Activated CD4-positive, alpha-beta memory T cell treated with anti-CD3 and anti-CD28 coated beads, Interleukin-2, amount 10 ng/mL, durations not matched to agents 7 days and 5 days (primary cell): ENCODE results near the gene HDAC5. TPM values are rescaled to one million over a fixed set of nuclear protein-coding genes. Genes with fewer than 3 reads are reported as not detected.

Experiments
- CTCF ChIA-PET: fragments of 350-600 bp; sonication (Branson Sonifier 250); formaldehyde crosslinking; loops from one replicate; lab custom pipeline; 2021; ENCODE audit warnings: antibody characterized with exemption, inconsistent platforms; lab: Charles Lee
- POLR2A ChIA-PET: fragments of 350-600 bp; sonication (Branson Sonifier 250); formaldehyde crosslinking; loops from one replicate; lab custom pipeline; 2021; ENCODE audit warnings: antibody characterized with exemption; lab: Charles Lee
- DNase-seq: peaks from one replicate; pipeline ENCODE4 v3.0.0-alpha.2; 2020
- H3K27ac Mint-ChIP-seq: one replicate; pipeline ENCODE4 v1.8.0; 2021; ENCODE audit warnings: mild to moderate bottlenecking, mixed read lengths
- H3K27me3 Mint-ChIP-seq: one replicate; pipeline ENCODE4 v1.8.0; 2021; ENCODE audit warnings: mixed read lengths
- H3K36me3 Mint-ChIP-seq: one replicate; pipeline ENCODE4 v1.8.0; 2021; ENCODE audit warnings: low read depth, mixed read lengths
- H3K4me1 Mint-ChIP-seq: one replicate; pipeline ENCODE4 v1.8.0; 2021; ENCODE audit warnings: mixed read lengths
- H3K4me3 Mint-ChIP-seq: one replicate; pipeline ENCODE4 v1.8.0; 2021; ENCODE audit warnings: mild to moderate bottlenecking, mixed read lengths
- H3K9me3 Mint-ChIP-seq: one replicate; pipeline ENCODE4 v1.8.0; 2021; ENCODE audit warnings: mixed read lengths
- total RNA-seq, 2 experiments: library from RNA; stranded (reverse); gene quantifications; one replicate each; pipeline ENCODE4 v1.2.3, GENCODE V29; 2021

HDAC5 gene
- total RNA-seq, 2 experiments from 2014 or later: 42.2 to 42.7 TPM

DNA sequence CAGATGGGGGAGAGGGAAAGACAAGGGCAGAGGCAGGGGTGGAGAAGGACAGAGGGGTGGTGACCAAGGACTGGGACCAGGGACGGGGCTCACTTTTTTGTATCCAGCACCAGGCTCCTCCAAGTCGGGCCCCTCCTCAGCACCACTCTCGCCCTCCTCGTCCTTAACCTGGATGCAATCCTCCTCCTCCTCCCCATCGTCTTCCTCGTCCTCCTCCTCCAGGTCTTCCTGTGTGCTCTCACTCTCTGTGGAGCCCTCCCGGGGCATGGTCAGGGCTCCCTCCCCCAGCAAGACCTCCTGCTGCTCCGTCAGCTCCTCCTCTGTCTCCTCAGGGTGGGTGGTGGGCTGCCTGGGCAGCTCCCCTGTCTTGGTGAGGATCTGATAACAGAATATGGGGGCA lies 36.1 kb downstream of the HDAC5 start:
- H3K4me3 Mint-ChIP-seq: no peak overlapping the region
- peaks cover 21% of the 10 kb centered on the region for H3K36me3 Mint-ChIP-seq
- no peaks in the 10 kb centered on the region for H3K9me3 Mint-ChIP-seq
- CTCF ChIA-PET: interaction anchor here (1.1 to 1.2 kb wide), 2 partner anchors 63 to 81 kb away, joined by 3 to 5 read pairs; no protein-coding TSS in a partner anchor
- H3K27me3 Mint-ChIP-seq: no peaks in the 10 kb centered on the region
- POLR2A ChIA-PET: no interaction called here
- no peak overlapping the region for H3K27ac Mint-ChIP-seq
- DNase-seq: no peak
- H3K4me1 Mint-ChIP-seq: peaks cover 10% of the 10 kb centered on the region

GRCh38 chr17:44086364-44087311 lies 36.8 kb downstream of the HDAC5 start:
- peaks cover 10% of the 10 kb centered on the region for H3K4me1 Mint-ChIP-seq
- peaks cover 23% of the 10 kb centered on the region for H3K36me3 Mint-ChIP-seq
- no peaks in the 10 kb centered on the region for H3K27me3 Mint-ChIP-seq
- DNase-seq: peak; percentile 42
- ChIA-PET POLR2A (no interaction called here), CTCF (interaction anchor here (1.1 to 1.2 kb wide), 2 partner anchors 64 to 82 kb away, joined by 3 to 5 read pairs; no protein-coding TSS in a partner anchor)
- no peak overlapping the region for H3K27ac Mint-ChIP-seq
- no peaks in the 10 kb centered on the region for H3K9me3 Mint-ChIP-seq
- no peak overlapping the region for H3K4me3 Mint-ChIP-seq

DNA sequence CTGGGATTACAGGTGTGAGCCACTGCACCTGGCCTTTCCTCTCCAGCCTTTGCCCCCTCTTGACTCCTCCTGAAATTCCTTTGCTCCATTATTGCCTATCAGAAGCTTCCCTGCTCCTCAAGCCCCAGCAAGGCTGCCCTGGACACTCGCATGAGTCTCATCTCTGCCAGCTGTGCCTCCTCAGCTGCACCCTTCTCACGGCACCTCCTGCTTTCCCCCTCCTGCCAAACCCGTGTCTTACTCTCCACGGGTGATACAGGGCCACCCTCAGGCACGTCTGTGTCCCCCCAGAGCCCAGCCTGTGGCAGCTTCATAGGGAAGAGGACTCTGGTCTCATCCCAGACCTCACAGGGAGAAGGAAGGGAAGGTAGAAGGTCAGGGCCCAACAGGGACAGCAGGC lies 37.5 kb downstream of the HDAC5 start:
- ChIA-PET POLR2A (no interaction called here), CTCF (interaction anchor here (2.6 kb wide), 1 partner anchor 30 kb away, joined by 11 read pairs; no protein-coding TSS in a partner anchor)
- Mint-ChIP-seq H3K9me3 (no peaks in the 10 kb centered on the region), H3K36me3 (peaks cover 20% of the 10 kb centered on the region), H3K27ac (no peak overlapping the region), H3K4me3 (no peak overlapping the region), H3K27me3 (no peaks in the 10 kb centered on the region), H3K4me1 (peaks cover 10% of the 10 kb centered on the region)
- no peak for DNase-seq

DNA sequence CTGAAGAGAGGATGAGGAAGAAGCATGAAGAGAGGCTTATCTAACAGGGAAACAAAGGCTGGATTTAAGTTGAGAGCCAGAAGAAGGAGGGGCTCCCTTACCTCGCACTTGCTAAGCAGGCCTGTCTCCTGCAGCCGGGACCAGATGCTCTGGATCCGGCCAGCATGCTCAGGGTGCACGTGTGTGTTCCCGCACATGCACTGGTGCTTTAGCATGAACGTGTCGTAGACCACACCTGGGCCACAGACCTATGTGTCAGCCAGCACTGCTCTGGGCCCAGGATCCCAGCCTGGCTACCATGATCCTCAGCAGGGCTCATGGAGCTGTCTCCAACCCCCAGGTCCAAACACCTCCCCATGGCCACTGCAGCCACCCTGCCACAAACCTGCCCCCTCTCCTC lies 38.5 kb downstream of the HDAC5 start:
- no peaks in the 10 kb centered on the region for H3K9me3 Mint-ChIP-seq
- CTCF ChIA-PET: interaction anchor here (0.8 to 2.6 kb wide), 3 partner anchors 11 to 83 kb away, joined by 3 to 11 read pairs (median 8); no protein-coding TSS in a partner anchor
- H3K4me3 Mint-ChIP-seq: no peak overlapping the region
- POLR2A ChIA-PET: no interaction called here
- DNase-seq: no peak
- H3K27me3 Mint-ChIP-seq: no peaks in the 10 kb centered on the region
- H3K4me1 Mint-ChIP-seq: peaks cover 10% of the 10 kb centered on the region
- H3K27ac Mint-ChIP-seq: no peak overlapping the region
- peaks cover 25% of the 10 kb centered on the region for H3K36me3 Mint-ChIP-seq

DNA sequence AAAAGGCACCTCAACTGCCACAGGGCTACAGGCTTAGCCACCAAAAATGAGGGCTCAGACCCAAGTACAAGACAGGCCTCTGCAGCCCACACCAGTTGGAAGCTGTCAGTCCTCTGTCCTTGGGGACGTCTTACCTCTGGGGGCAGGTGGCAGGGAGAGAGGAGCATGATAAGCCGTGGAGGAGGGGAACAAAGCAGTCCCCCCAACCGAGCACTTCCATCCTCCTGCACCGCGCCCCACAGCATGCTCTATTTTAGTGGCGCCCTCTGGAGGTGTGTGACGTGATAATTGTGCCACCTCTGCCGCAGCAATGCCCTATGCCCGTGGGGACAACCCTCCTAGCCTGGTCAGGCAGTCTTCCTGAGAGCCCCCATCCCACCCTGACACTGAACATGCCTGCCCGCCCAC lies 39.3 kb downstream of the HDAC5 start:
- POLR2A ChIA-PET: interaction anchor here (1.4 kb wide), 1 partner anchor 9 kb away, joined by 3 read pairs; no protein-coding TSS in a partner anchor
- Mint-ChIP-seq H3K4me3 (no peak overlapping the region), H3K27me3 (no peaks in the 10 kb centered on the region), H3K4me1 (peaks cover 10% of the 10 kb centered on the region), H3K27ac (no peak overlapping the region), H3K36me3 (peaks cover 29% of the 10 kb centered on the region), H3K9me3 (no peaks in the 10 kb centered on the region)
- peak; percentile 26 for DNase-seq
- CTCF ChIA-PET: interaction anchor here (0.7 to 2.6 kb wide), 5 partner anchors 10 to 67 kb away, joined by 3 to 11 read pairs (median 4); no protein-coding TSS in a partner anchor

DNA sequence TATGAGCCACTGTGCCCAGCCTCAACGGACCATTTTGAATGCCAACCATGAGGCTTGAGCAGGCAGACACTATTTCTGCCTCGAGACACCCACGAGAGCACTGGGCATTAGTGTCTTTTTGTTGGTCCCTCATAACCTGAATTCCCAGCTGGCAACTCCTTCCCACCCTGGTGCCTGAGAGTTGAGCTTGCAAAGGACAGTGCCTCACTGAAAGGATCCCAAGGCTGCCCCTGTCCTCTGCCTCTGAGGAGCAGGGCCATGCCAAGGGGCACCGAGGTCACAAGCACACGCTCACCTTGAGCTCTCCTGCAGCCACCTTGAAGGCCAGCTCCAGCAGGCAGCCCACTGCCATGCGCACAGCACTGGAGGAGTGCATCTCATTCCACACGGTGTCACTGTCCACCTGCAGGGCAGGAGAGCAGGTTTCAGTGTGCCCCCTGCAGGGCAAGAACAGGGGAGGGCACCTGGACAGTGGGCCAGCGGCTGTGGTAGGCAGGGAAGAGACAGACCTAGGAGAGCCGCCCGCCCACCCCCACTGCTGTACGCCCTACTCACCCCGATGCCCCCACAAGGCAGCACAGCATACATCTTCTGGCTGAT lies 40.1 kb downstream of the HDAC5 start:
- no peaks in the 10 kb centered on the region for H3K27me3 Mint-ChIP-seq
- peaks cover 10% of the 10 kb centered on the region for H3K4me1 Mint-ChIP-seq
- no peaks in the 10 kb centered on the region for H3K9me3 Mint-ChIP-seq
- CTCF ChIA-PET: interaction anchor here (0.7 to 2.6 kb wide), 7 partner anchors 10 to 67 kb away, joined by 3 to 11 read pairs (median 4); no protein-coding TSS in a partner anchor
- peaks cover 26% of the 10 kb centered on the region for H3K36me3 Mint-ChIP-seq
- POLR2A ChIA-PET: interaction anchor here (1.4 kb wide), 1 partner anchor 9 kb away, joined by 3 read pairs; no protein-coding TSS in a partner anchor
- H3K4me3 Mint-ChIP-seq: no peak overlapping the region
- no peak overlapping the region for H3K27ac Mint-ChIP-seq
- DNase-seq: no peak

DNA sequence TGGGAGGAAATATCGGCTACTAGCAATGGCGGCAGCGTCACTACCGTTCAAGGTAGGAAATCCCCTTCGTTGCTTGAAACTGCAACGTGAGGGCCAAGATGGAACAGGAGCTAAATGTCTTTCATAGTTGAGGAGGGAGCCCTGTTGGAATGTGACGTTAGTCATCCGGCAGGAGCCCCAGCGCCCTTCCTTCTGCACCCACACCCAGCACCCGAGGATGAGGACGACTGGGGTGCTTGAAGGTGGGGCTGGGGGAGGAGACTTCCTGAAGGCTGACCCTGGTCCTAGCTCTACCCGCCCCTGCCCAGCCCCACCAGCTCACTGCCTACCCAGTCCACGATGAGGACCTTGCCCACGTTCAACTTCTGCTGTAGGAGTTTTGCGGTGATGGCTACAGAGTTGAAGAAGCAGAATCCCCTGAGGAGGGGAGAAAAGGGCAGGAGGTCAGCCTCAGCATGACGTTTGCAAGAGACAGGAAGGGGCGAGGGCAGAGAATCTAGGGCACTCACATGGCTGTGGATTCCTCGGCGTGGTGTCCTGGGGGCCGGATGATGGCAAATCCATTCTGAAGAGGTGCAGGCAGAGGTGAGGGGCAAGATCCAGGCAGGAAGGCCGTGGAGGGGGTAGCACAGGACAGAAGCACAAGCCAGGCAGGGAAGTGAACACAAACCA lies 41.0 kb downstream of the HDAC5 start:
- H3K9me3 Mint-ChIP-seq: no peaks in the 10 kb centered on the region
- DNase-seq: no peak
- H3K36me3 Mint-ChIP-seq: peaks cover 25% of the 10 kb centered on the region
- ChIA-PET POLR2A (no interaction called here), CTCF (interaction anchor here (1.6 kb wide), 1 partner anchor 12 kb away, joined by 3 read pairs; no protein-coding TSS in a partner anchor)
- no peaks in the 10 kb centered on the region for H3K27me3 Mint-ChIP-seq
- peaks cover 4% of the 10 kb centered on the region for H3K4me1 Mint-ChIP-seq
- H3K27ac Mint-ChIP-seq: no peak overlapping the region
- H3K4me3 Mint-ChIP-seq: no peak overlapping the region

- H3K27me3 Mint-ChIP-seq: no peaks in the 10 kb centered on the region
- DNase-seq: no peak
- H3K27ac Mint-ChIP-seq: no peak overlapping the region
- no peaks in the 10 kb centered on the region for H3K9me3 Mint-ChIP-seq
- H3K36me3 Mint-ChIP-seq: peaks cover 25% of the 10 kb centered on the region
- H3K4me3 Mint-ChIP-seq: no peak overlapping the region
- ChIA-PET POLR2A (no interaction called here), CTCF (interaction anchor here (0.7 kb wide), 1 partner anchor 139 kb away, joined by 3 read pairs; the partner anchor contains the start of gene PPY)
- H3K4me1 Mint-ChIP-seq: no peaks in the 10 kb centered on the region
Observed at GRCh38 chr17:44081681-44082080, 41.8 kb downstream of the HDAC5 start.

DNA sequence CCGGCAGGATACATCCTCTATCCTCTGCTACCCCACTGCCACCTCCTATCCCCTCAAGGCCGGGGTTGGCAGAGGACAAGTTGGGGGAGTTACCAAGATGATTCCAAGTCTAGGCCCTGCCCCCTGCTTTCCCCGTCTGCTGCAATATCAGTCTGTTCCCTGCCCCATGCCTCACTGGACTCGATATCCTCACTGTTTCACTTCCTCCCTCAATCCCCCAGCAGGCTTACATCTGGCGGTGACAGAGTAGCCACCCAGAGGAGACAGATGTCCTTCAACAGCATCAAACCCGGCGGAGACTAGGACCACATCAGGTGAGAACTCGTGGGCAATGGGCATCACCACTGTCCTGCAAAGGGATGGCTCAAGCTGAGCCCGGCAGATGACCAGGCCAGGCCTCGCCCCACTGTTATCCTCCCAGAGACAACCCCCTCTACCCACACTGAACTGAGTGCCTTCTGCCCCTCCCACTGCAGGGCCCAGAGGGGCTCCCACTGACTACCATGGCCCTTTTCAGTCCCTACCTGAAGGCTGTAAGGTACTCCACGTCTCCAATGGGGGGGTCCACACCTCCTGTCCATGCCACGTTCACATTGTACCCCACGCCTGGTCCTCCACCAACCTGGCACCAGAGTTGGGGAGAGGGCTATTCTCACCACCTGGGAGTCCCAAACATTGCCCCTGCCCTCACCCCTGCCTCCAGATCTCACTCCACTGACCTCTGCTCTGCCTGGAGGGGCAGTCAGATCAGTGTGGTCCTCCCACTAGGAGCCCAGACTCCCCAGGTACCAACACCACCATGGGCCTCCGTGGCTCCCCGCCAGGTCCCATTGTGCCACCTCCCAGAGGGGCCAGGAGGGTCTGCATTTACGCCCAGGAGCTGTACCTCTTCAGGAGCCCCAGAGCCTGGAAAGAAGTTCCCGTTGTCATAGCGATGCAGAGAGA lies 43.3 kb downstream of the HDAC5 start:
- Mint-ChIP-seq H3K27ac (no peak overlapping the region), H3K27me3 (no peaks in the 10 kb centered on the region), H3K4me1 (no peaks in the 10 kb centered on the region), H3K9me3 (no peaks in the 10 kb centered on the region), H3K36me3 (peaks cover 39% of the 10 kb centered on the region), H3K4me3 (no peak overlapping the region)
- ChIA-PET CTCF (no interaction called here), POLR2A (interaction anchor here (0.7 kb wide), 1 partner anchor 10 kb away, joined by 3 read pairs; the partner anchor contains the start of gene G6PC3)
- no peak for DNase-seq

- peaks cover 36% of the 10 kb centered on the region for H3K36me3 Mint-ChIP-seq
- H3K4me3 Mint-ChIP-seq: no peak overlapping the region
- CTCF ChIA-PET: no interaction called here
- no peaks in the 10 kb centered on the region for H3K27me3 Mint-ChIP-seq
- H3K27ac Mint-ChIP-seq: no peak overlapping the region
- POLR2A ChIA-PET: interaction anchor here (1.1 kb wide), 1 partner anchor 12 kb away, joined by 4 read pairs; the partner anchor contains the start of gene LSM12
- DNase-seq: no peak
- H3K9me3 Mint-ChIP-seq: no peaks in the 10 kb centered on the region
- H3K4me1 Mint-ChIP-seq: no peaks in the 10 kb centered on the region
Observed at GRCh38 chr17:44078412-44078811, 45.0 kb downstream of the HDAC5 start.

DNA sequence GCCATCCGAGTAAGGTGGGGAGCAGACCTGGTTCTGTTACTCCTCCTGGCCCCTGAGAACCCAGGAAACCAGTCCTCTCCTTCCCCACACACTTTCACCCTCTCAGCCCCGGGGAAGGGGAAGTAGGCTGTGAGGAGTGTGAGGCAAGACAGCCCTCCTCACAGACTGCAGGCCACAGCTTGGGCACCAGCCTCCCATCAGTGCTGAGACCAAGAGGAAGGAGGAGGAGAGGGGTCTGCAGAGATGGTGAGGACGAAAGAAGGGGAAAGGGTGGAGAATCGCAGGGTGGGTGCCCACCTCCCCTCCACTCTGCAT lies 45.9 kb downstream of the HDAC5 start:
- H3K27me3 Mint-ChIP-seq: no peaks in the 10 kb centered on the region
- H3K9me3 Mint-ChIP-seq: no peaks in the 10 kb centered on the region
- no peak for DNase-seq
- H3K4me1 Mint-ChIP-seq: peaks cover 5% of the 10 kb centered on the region
- CTCF ChIA-PET: no interaction called here
- no peak overlapping the region for H3K4me3 Mint-ChIP-seq
- POLR2A ChIA-PET: no interaction called here
- no peak overlapping the region for H3K27ac Mint-ChIP-seq
- peaks cover 34% of the 10 kb centered on the region for H3K36me3 Mint-ChIP-seq
